Neural crest cell (in vitro differentiated cells): Measurements from ENCODE around the gene DYNLT3. TPM values are rescaled to one million over a fixed set of nuclear protein-coding genes. Genes with fewer than 3 reads are reported as not detected.

Source experiments
- DNase-seq: peaks from one replicate; pipeline ENCODE4 v3.0.0; 2021; ENCODE audit warnings: low read depth, mixed read lengths, low spot score
- H3K27ac Mint-ChIP-seq: one replicate; pipeline ENCODE4 v1.8.0; 2021; ENCODE audit warnings: mild to moderate bottlenecking, mixed read lengths; ENCODE audit not compliant: unreplicated experiment
- H3K27me3 Mint-ChIP-seq: 2 replicates; pipeline ENCODE4 v1.8.0; 2021; ENCODE audit warnings: low read depth, mild to moderate bottlenecking, mixed read lengths
- H3K36me3 Mint-ChIP-seq: 2 replicates; pipeline ENCODE4 v1.8.0; 2021; ENCODE audit warnings: low read depth, mild to moderate bottlenecking, mixed read lengths
- H3K4me1 Mint-ChIP-seq: 2 replicates; pipeline ENCODE4 v1.8.0; 2021; ENCODE audit warnings: mixed read lengths
- H3K4me3 Mint-ChIP-seq: one replicate; pipeline ENCODE4 v1.8.0; 2021; ENCODE audit warnings: mild to moderate bottlenecking, mixed read lengths
- H3K9me3 Mint-ChIP-seq: 2 replicates; pipeline ENCODE4 v1.8.0; 2021; ENCODE audit warnings: mixed read lengths
- total RNA-seq: library from RNA; stranded (reverse); gene quantifications from 2 replicates; pipeline ENCODE4 v1.2.1, GENCODE V29; 2021
- TF ChIP-seq, protein P1 (sequence below): fragments of 200-600 bp; sonication (generic); conservative IDR thresholded peaks from 2 replicates; pipeline ENCODE4 v1.5.0; 2021; ENCODE audit warnings: antibody characterized with exemption, mild to moderate bottlenecking

DYNLT3 gene
- total RNA-seq, 1 donor from 2014 or later, result 7.7 TPM

DNA sequence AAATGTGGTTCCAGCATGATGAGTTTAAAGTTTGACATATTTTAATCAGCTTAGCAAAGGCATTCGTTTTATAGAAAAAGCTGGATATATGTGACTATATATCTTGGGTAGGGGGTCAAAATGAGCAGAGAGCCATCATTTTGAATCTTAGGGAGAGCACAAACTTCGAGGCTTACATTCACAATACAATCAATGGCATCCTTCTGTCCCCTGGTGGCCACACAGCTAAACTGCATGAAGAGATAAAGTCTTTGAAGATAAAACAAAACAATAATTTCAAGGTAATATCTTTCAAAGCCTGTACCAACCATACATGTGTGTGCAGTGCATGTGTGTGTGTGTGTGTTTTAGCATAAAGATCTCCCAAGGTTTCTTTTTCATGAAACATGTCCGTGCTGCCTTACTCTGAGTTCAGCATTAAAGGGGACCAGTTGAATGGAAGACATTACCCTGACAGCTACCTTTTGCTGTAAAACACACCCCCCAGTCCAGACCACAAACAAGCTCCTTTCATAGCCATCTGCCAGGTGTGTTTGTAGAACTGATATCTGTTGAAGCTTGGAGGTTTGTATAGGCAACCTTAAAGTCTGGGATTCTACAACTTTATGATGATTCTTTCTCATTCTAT lies 22.0 kb downstream of the DYNLT3 start:
- no peaks in the 10 kb centered on the region for H3K4me1 Mint-ChIP-seq
- H3K9me3 Mint-ChIP-seq, result no peaks in the 10 kb centered on the region
- H3K27me3 Mint-ChIP-seq, result no peaks in the 10 kb centered on the region
- no peak overlapping the region for H3K27ac Mint-ChIP-seq
- no peak overlapping the region for H3K4me3 Mint-ChIP-seq
- DNase-seq, result peak; percentile 21
- TF ChIP-seq, protein P1, sequence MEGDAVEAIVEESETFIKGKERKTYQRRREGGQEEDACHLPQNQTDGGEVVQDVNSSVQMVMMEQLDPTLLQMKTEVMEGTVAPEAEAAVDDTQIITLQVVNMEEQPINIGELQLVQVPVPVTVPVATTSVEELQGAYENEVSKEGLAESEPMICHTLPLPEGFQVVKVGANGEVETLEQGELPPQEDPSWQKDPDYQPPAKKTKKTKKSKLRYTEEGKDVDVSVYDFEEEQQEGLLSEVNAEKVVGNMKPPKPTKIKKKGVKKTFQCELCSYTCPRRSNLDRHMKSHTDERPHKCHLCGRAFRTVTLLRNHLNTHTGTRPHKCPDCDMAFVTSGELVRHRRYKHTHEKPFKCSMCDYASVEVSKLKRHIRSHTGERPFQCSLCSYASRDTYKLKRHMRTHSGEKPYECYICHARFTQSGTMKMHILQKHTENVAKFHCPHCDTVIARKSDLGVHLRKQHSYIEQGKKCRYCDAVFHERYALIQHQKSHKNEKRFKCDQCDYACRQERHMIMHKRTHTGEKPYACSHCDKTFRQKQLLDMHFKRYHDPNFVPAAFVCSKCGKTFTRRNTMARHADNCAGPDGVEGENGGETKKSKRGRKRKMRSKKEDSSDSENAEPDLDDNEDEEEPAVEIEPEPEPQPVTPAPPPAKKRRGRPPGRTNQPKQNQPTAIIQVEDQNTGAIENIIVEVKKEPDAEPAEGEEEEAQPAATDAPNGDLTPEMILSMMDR, result peak; percentile 75
- H3K36me3 Mint-ChIP-seq, result no peaks in the 10 kb centered on the region

DNA sequence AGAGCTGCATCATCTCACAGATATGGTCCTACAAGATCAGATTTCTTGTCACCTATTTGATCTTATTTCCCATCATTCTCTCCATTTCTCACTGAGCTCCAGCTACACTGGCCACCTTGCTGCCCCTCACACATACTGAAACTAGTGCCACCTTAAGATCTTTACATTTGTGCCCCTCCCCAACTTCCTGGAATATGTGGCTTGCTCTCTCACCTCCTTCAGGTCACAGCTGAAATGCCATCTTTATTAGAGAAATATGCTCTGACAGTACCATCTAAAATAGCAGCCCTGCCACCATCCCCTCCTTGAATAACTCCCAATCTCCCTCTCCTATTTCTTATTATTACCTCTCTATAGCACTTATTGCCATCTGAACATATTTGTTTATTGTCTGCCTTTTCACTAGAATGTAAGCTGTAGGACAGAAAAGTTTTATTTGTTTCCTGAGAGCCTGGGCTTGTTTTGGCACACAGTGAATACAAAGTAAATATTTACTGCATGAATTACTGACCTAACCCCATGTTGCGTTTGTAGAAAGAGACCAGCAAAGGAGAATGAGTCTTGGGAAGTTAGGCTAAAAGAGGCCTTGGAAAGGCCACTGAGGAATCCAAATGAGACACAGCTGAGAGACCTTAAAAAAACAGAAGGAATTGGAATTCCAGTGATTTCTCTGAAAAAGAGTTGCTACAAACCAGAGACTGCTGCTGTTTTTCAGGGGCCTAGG lies 22.7 kb downstream of the DYNLT3 start:
- H3K36me3 Mint-ChIP-seq, result no peaks in the 10 kb centered on the region
- no peaks in the 10 kb centered on the region for H3K4me1 Mint-ChIP-seq
- H3K9me3 Mint-ChIP-seq, result no peaks in the 10 kb centered on the region
- TF ChIP-seq, protein P1, result no peak
- H3K27me3 Mint-ChIP-seq, result no peaks in the 10 kb centered on the region
- DNase-seq, result no peak
- no peak overlapping the region for H3K4me3 Mint-ChIP-seq
- no peak overlapping the region for H3K27ac Mint-ChIP-seq

DNA sequence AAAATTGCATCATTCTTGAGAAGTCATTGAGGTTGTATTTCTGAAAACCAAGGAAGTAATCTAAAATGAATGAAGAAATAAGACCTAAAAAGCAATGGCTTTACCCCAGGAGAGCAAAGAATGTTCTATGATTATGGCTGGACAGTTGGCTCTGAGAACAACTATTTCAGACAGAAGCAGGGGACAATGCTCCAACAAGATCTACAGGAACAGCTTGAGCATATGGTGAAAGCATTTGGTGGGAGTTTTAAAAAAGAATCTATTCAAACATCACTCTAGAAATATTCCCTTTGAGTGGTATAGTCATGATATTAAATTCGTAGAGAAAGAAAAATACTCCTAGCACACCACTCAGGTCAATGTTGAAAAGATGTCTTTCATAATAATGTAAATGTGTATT lies 26.7 kb downstream of the DYNLT3 start:
- H3K4me3 Mint-ChIP-seq, result no peak overlapping the region
- H3K27me3 Mint-ChIP-seq, result no peaks in the 10 kb centered on the region
- TF ChIP-seq, protein P1, result no peak
- peaks cover 5% of the 10 kb centered on the region for H3K9me3 Mint-ChIP-seq
- H3K36me3 Mint-ChIP-seq, result no peaks in the 10 kb centered on the region
- H3K4me1 Mint-ChIP-seq, result no peaks in the 10 kb centered on the region
- DNase-seq, result no peak
- no peak overlapping the region for H3K27ac Mint-ChIP-seq

DNA sequence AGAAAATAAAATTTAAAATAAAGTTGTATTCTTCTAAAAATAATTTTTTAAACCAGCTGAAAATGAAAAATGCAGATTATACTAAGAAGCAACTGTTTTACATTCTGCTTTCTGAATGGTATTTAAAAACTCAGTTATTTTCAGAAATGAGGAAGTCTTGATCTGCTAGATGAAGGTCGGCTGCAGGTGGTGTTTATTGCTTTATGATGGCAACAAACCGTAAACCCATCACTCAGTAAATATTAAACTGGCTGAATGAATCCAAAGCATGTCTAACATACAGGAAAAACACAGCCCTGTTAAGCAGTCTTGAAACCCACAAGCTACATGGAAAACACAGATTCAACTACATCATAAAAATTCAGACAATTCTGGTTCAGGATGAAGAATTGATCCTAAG lies 29.3 kb downstream of the DYNLT3 start:
- no peak for DNase-seq
- Mint-ChIP-seq H3K4me1 (no peaks in the 10 kb centered on the region), H3K27ac (no peak overlapping the region), H3K27me3 (no peaks in the 10 kb centered on the region), H3K36me3 (no peaks in the 10 kb centered on the region), H3K4me3 (no peak overlapping the region), H3K9me3 (peaks cover 5% of the 10 kb centered on the region)
- TF ChIP-seq, protein P1, result no peak

DNA sequence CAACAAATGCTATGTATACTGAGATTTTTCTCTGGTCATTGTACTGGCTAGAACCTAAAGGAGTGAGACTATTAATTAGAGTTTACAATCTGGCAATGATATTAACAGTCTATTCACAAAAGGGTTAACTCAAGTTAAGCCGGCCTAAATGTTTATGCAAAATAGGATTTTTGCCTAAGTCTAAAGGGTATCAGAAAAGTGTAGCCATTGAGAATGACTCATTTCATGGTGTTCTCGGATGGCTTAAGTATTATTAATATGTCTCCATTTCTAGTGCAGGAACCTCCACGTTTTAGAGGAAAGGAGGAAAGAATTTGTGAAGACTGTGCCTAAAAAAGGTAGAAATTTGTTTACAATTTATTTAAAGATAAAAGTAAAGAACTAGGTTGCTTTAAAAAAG lies 29.8 kb downstream of the DYNLT3 start:
- Mint-ChIP-seq H3K4me3 (no peak overlapping the region), H3K9me3 (peaks cover 5% of the 10 kb centered on the region), H3K36me3 (no peaks in the 10 kb centered on the region)

More for the DNA sequence above, 29.8 kb downstream of the DYNLT3 start:
- no peak for DNase-seq
- no peak overlapping the region for H3K27ac Mint-ChIP-seq
- TF ChIP-seq, protein P1, result no peak
- no peaks in the 10 kb centered on the region for H3K27me3 Mint-ChIP-seq
- no peaks in the 10 kb centered on the region for H3K4me1 Mint-ChIP-seq
